ENCODE measurements around the gene CCDC178. TPM values are rescaled to one million over a fixed set of nuclear protein-coding genes. Genes with fewer than 3 reads are reported as not detected.
A peak's percentile ranks its signal among the peaks of the same experiment; 100 is the strongest.

CCDC178 gene
- polyA plus RNA-seq, 3 donors: 1.9 to 2.5 (median 2.4) TPM

DNA sequence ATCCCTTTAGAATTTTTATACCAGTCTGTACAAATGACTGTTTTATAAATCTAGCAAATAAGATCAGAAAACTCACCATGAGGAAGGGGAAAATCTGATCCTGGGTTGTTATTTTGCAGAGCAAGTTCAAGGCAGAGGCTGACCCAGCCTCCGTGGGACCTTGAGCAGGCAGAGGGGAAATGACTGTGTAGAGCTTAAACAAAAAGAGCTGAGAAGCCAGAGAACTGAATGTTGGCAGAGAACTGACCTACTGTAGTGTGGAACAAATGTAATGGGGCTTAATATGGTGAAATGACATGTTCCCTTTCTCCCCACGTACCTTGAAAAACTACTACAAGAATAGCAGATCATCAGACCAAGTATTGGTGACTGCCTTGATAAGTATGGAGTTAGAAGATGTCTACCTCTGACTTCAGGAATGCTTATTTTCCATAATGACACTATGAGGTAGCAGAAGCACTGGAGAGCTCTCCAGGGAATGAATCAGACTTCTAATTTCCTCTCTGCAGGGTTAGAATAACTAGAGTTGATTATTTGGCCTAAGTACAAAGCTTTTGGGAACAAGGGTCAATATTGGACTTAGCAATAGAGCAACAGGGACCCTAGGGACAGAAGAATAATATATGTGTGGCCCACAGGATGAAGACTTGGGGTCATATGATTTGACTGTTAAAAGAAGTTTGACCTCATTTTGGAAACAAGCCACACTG, 304.4 kb downstream of the CCDC178 start:
- DNase-seq (ENCODE audit: low read depth in 3 of 3, low spot score in 2 of 3): no peak

DNA sequence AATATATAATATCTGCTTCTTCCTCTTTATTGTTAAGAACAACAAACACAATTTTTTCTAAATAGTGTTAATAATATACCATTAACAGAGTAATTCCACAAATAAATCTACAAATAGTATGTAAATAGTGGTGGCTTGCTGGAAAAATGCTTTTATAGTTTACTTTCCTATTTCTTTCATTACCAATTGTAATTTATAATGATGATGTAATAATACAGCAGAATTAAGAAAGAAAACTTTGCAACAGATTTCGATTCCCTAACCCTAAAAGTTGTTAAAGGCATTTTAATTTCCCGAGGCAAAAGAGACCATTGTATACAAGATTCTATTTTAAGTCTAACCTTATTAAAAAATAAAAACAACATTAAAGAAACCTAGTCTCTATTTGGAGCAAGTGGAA, 307.9 kb downstream of the CCDC178 start:
- DNase-seq (ENCODE audit: low read depth in 3 of 3, low spot score in 2 of 3): no peak

DNA sequence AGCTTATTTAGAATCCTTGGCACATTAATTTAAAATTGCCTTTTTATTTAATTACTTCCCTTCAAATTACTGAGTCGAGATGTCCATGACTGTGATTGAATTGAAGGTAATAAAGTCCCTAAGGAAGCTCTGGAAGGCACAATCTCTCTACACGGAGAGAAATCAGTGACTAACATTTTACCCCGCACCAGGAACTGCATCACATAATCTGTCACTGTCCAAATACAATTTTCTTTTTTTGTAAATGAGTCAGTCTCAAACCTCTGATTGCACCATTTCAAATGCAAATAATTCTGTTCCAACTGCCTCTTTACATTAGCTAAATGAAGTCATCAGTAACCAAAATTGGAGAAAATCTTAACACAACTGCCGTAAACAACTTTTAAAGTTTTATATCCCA, 311.9 kb downstream of the CCDC178 start:
- no peak for DNase-seq (ENCODE audit: low read depth in 3 of 3, low spot score in 2 of 3)

DNA sequence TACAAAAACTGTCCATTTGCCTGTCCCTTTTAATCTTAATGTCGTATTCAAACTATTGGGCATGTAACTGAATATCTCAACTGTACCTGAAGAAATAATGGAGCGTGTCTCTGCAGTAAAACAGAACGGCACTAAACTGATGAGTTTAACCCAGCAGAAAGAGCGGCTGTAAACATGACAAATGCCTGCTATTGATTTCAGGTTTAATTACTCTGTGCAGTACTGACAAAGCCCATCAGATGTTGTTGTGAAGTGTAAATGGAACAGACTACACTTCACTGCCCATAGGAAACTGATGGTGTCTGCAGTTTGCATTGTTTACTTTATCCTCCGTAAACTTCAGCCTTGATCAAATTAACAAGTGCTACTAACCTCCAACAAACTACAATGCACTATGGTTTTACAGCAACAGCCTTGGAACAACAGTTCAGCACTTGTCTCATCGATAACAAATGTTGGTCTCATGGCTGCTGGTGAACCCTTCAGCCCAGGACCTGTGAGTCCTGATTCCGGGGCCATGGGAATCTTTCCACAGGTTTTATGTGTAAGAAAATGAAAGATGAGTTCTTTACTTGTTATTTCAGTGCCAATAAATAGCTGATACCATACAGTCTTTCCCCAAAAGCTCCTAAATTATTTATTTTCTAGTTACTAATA, 316.5 kb downstream of the CCDC178 start:
- peak; percentile 27 to 44 (median 36) for DNase-seq (ENCODE audit: low read depth in 3 of 3, low spot score in 2 of 3)

DNA sequence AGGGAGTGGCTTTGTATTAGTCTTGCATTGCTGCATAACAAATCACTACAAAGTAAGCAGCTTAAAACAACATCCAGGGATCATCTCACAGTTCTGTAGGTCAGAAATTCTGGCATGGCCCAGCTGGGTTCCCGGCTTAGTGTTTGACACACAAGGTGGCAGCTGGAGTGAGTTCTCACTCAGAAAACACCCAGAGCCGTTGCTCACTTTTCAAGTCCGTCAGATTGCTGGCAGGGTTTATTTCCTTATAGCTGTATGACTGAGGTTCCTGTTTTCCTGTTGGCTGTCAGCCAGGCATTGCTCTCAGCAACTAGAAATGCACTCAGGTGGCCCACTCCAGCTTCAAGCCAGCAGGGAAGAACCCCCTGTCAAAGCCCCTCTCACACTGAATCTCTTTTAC, 324.1 kb downstream of the CCDC178 start:
- no peak for DNase-seq (ENCODE audit: low read depth in 3 of 3, low spot score in 2 of 3)

DNA sequence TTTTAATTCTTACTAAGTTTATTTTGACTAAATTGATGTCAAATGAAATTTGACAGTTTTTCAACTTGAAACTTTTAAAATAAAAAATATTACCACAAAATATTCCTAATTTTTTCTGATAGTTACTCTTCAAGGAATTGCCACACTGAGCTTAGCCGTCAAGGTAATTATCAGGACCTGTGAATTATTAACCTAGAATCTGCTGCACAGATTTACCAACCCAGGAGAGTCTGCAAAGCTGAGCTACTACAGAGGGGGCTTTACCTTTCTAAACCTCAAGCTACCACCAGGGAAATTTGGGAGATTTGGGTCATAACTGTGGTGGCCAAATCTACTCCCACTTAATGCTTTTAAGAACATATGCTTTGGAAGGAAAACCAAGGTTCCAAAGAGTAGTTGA, 324.6 kb downstream of the CCDC178 start:
- DNase-seq (ENCODE audit: low read depth in 3 of 3, low spot score in 2 of 3): no peak

DNA sequence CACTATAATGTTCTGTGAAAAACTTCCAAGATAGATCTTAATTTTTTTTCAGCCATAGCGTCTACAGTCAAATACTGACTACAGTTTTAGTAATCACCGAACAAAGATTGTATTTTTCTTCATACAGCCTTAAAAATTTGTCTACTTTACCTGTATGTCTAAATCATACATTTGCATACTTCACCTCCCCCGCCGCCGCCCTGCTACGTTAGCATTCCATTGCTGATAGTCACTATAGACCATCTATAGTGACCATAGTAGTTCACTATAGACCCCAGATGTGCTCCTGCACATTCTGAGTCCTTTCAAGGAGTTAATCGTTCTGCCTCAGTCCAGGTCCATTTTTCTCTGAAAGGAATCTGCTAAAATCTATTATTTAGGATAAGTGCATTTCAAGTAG, 325.0 kb downstream of the CCDC178 start:
- DNase-seq (ENCODE audit: low read depth in 3 of 3, low spot score in 2 of 3): no peak

DNA sequence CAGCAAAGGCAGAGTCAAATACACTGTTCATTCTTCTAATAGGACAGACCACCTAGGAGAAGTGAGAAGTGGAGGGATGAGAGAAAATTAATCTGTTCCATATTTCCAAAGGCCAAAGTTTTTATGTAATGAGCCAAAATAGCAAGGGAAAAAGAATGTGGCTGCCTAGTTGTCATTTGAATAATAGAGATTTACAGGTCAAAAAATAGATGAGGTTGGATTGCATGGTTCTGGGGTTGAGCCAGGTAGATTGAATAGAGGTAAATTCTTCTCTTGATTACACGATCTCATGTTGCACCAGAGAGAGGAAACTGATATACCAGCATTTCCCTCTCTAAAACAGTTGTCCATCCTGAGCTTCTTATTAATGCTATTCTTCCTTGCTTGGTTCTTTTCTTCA, 325.8 kb downstream of the CCDC178 start:
- DNase-seq (ENCODE audit: low read depth in 3 of 3, low spot score in 2 of 3): no peak

DNA sequence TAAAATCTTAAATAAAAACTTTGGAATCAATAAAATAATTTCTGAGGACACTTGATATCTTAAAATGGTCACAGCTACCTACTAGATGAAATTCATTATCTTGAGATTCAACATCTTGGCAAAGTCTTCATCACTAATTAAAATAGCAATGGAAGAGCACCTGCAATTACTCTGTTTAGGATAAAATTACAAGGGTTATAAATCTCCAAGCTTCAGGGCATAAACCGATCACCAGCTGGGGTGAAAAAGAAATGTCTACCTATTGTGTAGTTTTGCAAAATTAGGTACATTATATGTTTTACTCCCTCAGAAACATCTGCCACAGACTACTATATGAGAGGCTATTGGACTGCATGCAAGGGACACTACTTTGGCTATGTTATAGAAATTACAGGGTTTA, 327.1 kb downstream of the CCDC178 start:
- no peak for DNase-seq (ENCODE audit: low read depth in 3 of 3, low spot score in 2 of 3)

DNA sequence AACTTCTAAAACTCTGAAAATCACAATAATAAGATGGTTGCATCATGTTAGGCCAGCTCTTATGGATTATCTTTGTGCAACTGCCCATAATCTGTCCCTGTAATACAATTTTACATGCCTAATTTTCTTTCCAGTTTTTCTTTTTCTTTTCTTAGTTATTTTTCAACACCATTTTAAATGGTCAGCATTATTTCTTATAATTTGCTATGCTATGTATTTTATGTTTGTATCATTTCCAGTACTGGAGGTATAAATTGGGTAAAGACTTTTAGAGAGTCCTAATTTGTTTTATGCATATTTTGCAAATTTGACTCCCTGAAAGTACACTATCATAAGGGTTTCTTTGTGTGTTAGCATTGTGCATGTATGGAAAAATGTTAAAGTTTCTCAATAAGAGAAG, 333.0 kb downstream of the CCDC178 start:
- DNase-seq (ENCODE audit: low read depth in 3 of 3, low spot score in 2 of 3): no peak

DNA sequence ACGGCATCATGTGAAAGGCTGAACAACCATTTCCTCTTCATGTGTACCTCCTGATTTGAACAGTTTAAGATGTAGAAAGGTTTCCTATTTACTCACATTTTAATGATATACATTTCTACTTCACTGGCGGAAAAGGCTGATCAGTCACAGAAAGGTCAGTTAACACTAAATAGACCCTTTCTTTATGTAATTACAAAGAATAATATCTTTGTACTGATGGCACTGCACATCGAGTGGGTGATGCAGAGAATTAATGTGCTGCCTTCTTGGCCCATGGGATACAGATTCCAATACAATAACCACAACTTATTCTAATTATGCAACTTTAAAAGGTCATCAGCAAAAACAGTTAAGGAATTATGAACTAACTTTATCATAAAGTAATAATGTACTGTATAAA, 339.2 kb downstream of the CCDC178 start:
- no peak for DNase-seq (ENCODE audit: low read depth in 3 of 3, low spot score in 2 of 3)

DNA sequence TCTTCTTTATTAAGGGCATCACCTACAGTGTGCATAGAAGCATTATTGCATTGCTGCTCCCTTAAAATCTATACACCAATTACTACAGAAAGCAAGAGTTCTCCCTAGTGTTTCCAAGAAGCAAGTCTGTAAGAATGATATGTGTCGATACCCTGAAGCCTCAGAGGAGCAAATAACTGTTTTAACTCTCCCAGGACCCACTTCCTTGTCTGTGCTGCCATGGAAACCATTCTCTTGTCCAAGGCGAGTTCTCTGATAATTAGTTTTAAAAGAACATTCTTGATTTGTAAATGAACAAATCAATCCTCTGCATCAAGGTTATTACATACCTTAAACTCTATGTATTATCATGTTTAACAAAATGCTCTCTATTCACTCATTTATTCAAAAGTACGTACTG, 340.9 kb downstream of the CCDC178 start:
- DNase-seq (ENCODE audit: low read depth in 3 of 3, low spot score in 2 of 3): no peak

DNA sequence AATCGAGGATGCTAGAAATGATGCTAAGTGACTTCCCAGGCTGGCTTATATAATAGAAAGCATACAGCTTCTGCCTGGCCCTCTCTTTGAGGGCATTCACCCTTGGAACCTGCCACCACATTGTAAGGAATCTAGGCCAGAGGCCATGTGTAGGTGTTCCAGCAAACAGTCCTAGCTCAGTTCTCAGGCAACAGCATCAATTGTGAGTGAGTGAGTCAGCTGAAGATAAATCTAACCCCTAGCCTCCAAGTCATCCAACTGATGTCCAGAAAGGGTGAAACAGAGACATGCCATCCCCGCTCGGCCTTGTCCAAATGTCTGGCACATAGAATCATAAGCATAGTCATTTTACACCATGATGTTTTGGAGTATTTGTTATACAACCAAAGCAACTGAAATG, 343.4 kb downstream of the CCDC178 start:
- DNase-seq (ENCODE audit: low read depth in 3 of 3, low spot score in 2 of 3): no peak

DNA sequence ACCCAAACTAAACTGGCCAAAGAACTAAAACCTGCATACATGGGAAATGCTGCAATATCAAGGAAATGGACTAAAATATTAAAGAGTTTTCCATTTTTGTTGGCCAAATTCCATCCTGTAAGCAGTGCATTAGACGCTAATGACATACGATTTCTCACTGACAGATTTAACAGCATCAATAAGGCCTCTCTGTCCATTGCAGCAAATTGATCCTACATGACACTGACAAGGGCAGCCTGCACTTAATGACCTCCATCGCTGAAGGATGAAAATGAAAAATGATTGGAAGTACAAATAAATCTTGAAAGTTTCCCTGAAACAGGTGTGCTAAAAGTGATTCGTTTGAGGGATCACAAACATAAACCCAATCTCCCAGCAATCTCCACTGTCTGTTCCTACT, 350.1 kb downstream of the CCDC178 start:
- DNase-seq (ENCODE audit: low read depth in 3 of 3, low spot score in 2 of 3): no peak

DNA sequence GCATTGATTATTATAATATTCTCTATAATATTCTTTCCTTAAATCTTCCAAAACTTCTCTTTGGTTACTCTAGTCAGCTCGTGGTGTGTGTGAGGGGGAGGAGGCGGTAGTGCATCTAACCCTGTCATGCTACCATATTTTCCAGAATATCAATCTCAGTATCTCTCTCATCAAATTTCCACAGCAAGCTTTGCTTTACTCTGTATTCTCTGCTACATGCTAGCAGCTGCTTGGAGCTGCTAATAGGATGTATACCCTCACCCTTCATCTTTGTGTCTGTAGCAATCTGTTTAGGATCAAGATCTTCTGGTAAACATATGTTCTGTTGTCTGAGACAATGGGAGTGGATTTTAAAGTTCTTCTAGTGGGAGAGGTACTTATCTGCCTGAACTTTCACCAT, 363.9 kb downstream of the CCDC178 start:
- no peak for DNase-seq (ENCODE audit: low read depth in 3 of 3, low spot score in 2 of 3)

DNA sequence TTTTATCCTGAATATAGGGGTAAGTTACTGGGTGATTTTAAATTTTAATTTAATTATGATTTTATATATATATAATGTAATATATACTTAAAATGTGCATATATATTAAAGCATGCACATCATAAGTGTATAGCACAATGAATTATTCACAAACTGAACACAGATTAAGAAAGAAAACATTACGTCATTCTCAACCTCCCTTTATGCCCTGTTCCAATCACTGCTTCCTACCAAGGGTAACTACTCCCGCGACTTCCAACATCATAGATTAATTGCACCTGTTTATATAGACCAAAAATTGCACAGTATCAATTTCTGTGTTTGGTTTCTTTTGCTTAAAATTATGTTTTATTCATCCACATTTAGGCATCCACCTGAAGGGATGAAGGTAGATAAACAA, 366.4 kb downstream of the CCDC178 start:
- no peak for DNase-seq (ENCODE audit: low read depth in 3 of 3, low spot score in 2 of 3)

DNA sequence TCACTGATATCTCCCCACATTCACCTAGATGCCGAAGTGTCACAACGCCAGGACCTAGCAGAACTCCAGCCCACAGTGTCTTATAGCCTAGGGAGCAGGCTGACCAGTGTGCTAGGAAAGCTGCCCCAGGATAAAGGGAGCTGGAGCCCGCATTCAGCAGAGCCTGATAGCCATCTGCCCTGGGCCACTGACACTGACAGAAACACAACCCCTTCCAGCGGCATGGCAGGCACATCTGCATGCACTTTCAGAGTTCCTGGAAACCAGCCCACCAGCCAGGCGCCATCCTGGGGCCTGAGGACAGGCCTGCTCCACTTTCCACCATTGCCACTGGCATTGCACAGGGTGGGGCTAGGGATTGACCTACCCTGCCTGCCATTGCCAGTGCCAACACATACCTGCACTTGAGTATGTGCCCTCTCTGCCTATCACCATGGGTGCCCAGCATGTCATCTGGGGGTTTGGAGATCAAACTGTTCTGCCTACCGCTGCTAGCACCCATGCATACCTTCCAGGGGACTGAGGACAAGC, 377.6 kb downstream of the CCDC178 start:
- no peak for DNase-seq (ENCODE audit: low read depth in 3 of 3, low spot score in 2 of 3)

DNA sequence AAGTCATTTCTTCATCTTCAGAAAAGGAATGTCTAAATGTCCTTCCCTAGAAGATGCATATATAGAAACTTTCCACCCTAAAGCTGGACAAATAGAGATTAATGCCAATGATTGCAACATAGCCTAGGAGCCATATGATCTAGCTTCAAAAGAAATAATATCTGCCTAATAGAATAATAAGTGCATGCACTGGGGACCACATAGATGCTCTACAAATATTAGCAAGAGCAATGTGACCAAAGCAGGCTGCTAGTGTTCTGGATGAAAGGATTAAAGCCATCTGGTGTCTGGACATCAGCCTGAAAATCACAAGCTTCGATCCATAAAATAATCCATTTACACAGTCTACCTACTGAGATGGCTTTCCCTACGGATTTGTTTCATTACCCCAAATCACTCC, 387.6 kb downstream of the CCDC178 start:
- DNase-seq (ENCODE audit: low read depth in 3 of 3, low spot score in 2 of 3): no peak

DNA sequence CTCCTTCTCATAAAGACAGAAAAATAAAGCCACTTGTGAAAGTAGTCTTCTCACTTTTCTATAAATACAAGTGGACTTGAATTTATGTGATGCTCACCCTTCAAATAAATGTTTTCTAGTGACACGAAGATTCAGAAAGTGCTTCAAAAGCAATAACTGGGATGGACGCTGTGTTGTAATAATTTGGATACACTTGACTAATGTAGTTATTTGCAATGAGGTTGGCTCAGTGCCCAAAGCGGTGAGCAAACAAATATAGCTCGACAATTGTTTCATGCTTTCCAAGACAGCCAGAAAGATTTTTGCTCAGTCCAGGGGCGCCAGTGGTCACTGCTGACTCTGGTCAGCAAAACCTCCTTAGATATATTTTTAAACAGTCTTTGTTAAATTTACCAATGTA, 389.1 kb downstream of the CCDC178 start:
- peak in 1 of 3 donors; percentile 13 for DNase-seq (ENCODE audit: low read depth in 3 of 3, low spot score in 2 of 3)

DNA sequence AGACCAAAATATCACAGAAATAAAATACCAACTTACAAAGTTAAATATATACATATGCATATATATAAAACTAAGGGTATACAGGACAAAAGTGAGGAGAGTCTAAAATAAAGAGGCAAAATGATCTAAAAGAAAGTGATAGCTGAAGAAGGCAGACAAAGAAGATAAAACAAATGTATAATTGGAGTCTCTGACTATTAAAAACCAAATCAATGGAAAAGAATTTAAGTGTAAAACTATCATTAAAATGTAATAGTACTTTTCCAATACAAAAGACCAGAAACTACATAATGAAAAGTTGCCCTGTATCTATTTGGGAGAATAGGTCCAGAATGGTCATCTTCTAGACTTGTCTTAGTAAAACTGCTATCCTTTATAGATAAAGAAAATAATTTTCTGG, 400.3 kb downstream of the CCDC178 start:
- DNase-seq (ENCODE audit: low read depth in 3 of 3, low spot score in 2 of 3): no peak

DNA sequence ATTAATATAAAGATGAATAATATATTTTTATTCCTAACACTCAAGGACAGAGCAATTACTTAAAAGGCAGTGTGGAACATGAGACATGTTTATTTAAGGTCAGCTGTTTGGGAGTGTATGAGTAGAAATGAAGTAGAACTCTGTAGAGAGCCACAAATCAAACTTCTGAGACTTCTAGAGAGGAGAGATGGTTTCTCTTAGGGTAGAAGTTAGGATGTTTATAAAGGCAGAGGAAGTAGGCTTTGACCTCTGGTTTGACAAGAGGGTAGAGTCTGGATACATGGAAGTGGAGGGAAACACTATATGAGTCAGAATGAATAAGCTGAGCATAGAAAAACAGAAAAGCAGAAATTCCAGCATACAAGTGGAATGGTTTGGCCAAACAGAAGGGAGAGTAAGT, 405.6 kb downstream of the CCDC178 start:
- no peak for DNase-seq (ENCODE audit: low read depth in 3 of 3, low spot score in 2 of 3)

DNA sequence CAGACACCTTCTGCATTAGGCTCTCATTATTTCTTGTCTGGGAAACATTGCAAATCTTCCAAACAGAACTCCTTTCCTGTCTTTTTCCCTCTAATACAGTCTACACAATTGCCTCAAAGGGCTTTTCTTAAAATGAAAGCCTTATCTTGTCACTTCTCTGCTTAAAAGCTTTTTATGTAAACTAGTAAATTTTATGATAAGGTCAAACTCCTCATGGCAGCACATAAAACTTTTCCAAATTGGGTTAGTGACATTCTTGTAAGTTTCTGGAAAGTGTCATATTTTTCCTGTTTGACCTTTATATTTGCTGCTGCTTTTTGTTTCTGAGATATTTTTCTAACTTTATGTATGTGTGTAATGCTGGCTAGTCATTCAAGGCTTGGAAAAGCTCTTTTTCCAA, 406.3 kb downstream of the CCDC178 start:
- no peak for DNase-seq (ENCODE audit: low read depth in 3 of 3, low spot score in 2 of 3)

Measured in right renal cortex interstitium (tissue), 3 donors.